Measurements from ENCODE around the gene HEXIM1. TPM values are rescaled to one million over a fixed set of nuclear protein-coding genes. Genes with fewer than 3 reads are reported as not detected.
"Not testable (repeated sequence)": the region's sequence is repeated elsewhere in the genome, so short reads cannot be mapped to it uniquely, and the experiment has no call there.

HEXIM1 gene
- total RNA-seq, 6 experiments from 2014 or later: 14.0 to 27.1 (median 19.6) TPM

DNA sequence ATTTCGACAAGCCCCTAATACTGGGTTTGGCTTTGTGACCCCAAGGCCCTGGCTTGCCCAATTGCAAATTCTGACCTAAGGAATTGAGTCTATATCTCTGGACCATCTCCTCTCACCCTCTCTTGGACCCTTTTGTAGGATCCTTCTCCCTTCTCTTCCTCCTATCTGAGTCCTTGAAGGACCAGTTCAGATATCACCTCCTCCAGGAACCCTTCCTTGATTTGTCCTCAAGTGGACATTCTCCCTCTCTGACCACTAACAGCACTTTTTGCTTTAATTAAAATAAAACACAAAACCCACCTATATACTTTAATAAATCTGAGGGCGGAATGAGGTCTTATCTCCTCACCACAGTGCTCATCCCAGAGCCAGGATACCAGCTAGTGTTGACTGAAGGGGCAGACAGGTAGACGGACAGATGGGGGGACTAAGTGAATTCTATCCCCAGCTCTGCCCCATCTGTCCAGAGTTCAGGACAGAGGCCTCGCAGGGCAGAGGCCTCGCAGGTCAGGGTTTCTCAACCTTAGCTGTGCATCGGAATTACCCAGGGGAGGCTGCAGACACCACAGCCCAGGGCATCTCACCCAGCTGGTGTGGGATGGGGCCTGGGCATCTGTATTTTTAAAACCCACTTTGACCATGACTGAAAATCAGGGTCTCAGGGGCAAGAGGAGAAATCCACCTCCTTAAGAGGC, 25.1 kb upstream of the HEXIM1 start:
- H3K27me3 ChIP-seq: no peaks in the 10 kb centered on the region
- intact Hi-C loops (cut with DNase I): loop anchor here (10.0 kb wide), 2 partner anchors 198 to 208 kb away; partner anchors contain the start of gene GFAP (in 1 of the 2)
- no peaks in the 10 kb centered on the region for H3K4me1 ChIP-seq
- H3K9me3 ChIP-seq: no peaks in the 10 kb centered on the region
- TF ChIP-seq POLR2A (IDR thresholded peaks at IDR 0.05): no peak
- TF ChIP-seq, protein P1, sequence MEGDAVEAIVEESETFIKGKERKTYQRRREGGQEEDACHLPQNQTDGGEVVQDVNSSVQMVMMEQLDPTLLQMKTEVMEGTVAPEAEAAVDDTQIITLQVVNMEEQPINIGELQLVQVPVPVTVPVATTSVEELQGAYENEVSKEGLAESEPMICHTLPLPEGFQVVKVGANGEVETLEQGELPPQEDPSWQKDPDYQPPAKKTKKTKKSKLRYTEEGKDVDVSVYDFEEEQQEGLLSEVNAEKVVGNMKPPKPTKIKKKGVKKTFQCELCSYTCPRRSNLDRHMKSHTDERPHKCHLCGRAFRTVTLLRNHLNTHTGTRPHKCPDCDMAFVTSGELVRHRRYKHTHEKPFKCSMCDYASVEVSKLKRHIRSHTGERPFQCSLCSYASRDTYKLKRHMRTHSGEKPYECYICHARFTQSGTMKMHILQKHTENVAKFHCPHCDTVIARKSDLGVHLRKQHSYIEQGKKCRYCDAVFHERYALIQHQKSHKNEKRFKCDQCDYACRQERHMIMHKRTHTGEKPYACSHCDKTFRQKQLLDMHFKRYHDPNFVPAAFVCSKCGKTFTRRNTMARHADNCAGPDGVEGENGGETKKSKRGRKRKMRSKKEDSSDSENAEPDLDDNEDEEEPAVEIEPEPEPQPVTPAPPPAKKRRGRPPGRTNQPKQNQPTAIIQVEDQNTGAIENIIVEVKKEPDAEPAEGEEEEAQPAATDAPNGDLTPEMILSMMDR (IDR thresholded peaks at IDR 0.05): no peak
- DNase-seq (no peak), ATAC-seq (no peak)
- no peaks in the 10 kb centered on the region for H3K36me3 ChIP-seq
- 68% methylated on average over 4 of the region's 6 CpGs for WGBS (ENCODE audit: insufficient coverage, low coverage, low lambda C conversion rate, missing lambda C conversion rate)
- H3K4me3 ChIP-seq: no peak overlapping the region
- no peak overlapping the region for H3K27ac ChIP-seq

DNA sequence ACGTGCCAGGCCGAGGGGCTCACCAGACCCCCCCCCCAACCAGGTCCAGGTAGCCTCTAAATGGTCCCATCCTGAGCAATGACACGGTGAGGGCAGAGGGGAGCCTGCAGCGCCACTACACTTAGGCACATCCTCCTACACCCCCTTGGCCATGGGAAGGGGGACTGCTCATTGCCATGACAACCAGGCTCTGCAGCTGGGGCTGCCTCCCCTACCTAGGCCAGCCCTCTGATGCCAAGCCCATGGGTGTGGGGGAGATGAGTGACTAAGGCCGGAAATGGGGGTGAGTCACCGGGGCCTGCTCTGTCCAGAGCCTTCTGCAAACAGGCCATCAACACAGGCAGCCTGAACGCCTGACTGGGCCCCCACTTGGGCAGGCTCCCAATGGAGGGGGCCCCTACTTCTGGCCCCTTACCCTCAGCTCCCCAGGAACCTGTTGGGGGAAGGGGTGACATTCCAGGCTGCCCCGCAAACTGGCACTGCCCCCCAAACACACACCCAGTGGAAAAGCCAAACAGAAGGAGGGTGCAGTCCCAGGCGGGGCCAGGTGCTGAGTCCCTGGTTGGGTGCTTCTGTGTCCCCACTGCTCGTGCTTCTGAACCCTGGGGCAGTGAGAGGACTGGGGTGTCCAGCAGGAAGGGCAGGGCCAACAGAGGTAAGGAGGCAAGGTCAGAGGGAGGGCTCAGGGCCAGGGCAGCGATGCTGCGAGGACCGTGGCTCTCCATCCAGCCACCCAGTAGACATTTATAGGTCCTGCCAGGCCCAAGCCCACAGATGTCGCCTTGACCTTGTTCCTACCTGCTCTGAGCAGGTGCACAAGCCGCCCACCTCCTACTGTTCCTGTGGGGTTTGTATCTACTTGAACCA, 24.1 kb upstream of the HEXIM1 start:
- Histone ChIP-seq H3K4me3 (no peak overlapping the region), H3K36me3 (no peaks in the 10 kb centered on the region), H3K27me3 (no peaks in the 10 kb centered on the region), H3K27ac (no peak overlapping the region), H3K9me3 (no peaks in the 10 kb centered on the region), H3K4me1 (no peaks in the 10 kb centered on the region)
- TF ChIP-seq, protein P1 (IDR thresholded peaks at IDR 0.05): no peak
- ATAC-seq (peak in 1 of 4 donors; percentile 55), DNase-seq (no peak)
- WGBS (ENCODE audit: insufficient coverage, low coverage, low lambda C conversion rate, missing lambda C conversion rate): 86% methylated on average over 6 of the region's 15 CpGs
- intact Hi-C loops (cut with DNase I): loop anchor here (10.0 kb wide), 2 partner anchors 199 to 209 kb away; partner anchors contain the start of gene GFAP (in 1 of the 2)

DNA sequence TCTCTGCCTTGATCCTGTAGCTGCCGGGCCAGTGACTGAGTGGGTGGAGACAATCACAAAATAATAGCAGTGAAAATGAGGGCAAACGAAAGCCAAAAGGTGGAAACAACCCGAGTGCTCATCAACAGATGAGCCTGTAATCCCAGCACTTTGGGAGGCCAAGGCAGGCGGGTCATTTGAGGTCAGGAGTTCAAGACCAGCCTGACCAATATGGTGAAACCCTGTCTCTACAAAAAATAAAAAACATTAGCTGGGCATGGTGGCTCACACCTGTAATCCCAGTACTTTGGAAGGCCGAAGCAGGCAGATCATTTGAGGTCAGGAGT, 23.5 kb upstream of the HEXIM1 start:
- WGBS (ENCODE audit: insufficient coverage, low coverage, low lambda C conversion rate, missing lambda C conversion rate): 84% methylated on average over 5 of the region's 5 CpGs
- H3K27me3 ChIP-seq, H3K27ac ChIP-seq, ATAC-seq, H3K36me3 ChIP-seq, H3K4me3 ChIP-seq, DNase-seq, H3K9me3 ChIP-seq, H3K4me1 ChIP-seq: not testable (repeated sequence)
- intact Hi-C loops (cut with DNase I): loop anchor here (10.0 kb wide), 2 partner anchors 200 to 210 kb away; partner anchors contain the start of gene GFAP (in 1 of the 2)

DNA sequence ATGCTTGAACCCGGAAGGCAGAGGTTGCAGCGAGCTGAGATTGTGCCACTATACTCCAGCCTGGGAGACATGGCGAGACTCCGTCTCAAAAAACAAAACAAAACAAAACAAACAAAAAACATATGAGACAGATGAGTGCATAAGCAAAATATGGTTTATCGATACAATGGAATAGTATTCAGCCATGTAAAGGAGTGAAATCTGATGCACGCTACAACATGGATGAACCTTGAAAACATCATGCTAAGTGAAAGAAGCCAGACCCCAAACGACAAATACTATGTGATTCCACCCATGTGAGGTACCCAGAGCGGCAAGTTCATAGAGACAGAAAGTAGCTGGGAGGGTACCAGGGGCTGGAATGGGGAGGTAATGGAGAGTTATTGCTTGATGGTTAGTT, 22.8 kb upstream of the HEXIM1 start:
- H3K36me3 ChIP-seq: no peaks in the 10 kb centered on the region
- no peak for DNase-seq
- ATAC-seq: no peak
- no peaks in the 10 kb centered on the region for H3K27me3 ChIP-seq
- no peaks in the 10 kb centered on the region for H3K4me1 ChIP-seq
- TF ChIP-seq, protein P1 (IDR thresholded peaks at IDR 0.05): no peak
- no peak for TF ChIP-seq POLR2A (IDR thresholded peaks at IDR 0.05)
- no peak overlapping the region for H3K27ac ChIP-seq
- intact Hi-C loops (cut with DNase I): loop anchor here (10.0 kb wide), 2 partner anchors 201 to 211 kb away; partner anchors contain the start of gene GFAP (in 1 of the 2)
- H3K4me3 ChIP-seq: no peak overlapping the region
- 95% methylated on average over 8 of the region's 8 CpGs for WGBS (ENCODE audit: insufficient coverage, low coverage, low lambda C conversion rate, missing lambda C conversion rate)
- H3K9me3 ChIP-seq: no peaks in the 10 kb centered on the region

DNA sequence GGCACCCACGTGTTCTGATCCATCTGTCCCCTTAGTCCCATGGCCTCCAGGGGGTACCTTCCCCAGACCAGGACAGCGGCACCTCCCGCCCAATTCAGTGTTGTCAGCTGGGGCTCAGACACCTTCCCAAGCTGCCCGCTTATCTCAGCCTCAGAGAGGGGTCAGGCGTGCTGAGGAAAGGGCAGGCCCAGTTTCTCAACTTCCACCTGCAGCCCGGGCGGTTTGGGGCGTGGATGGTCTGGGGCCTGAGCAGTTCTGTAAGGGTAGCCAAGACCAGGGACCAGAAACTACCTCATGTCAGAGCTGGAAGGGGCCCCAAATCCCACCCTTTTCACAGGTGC, 21.1 kb upstream of the HEXIM1 start:
- Histone ChIP-seq H3K4me3 (no peak overlapping the region), H3K27me3 (no peaks in the 10 kb centered on the region), H3K27ac (no peak overlapping the region), H3K36me3 (no peaks in the 10 kb centered on the region), H3K4me1 (peaks cover 0 to 7% (median 0%) of the 10 kb centered on the region in 4 donors), H3K9me3 (no peaks in the 10 kb centered on the region)
- DNase-seq (no peak), ATAC-seq (no peak)
- intact Hi-C loops (cut with DNase I): loop anchor here (10.0 kb wide), 2 partner anchors 202 to 212 kb away; partner anchors contain the start of gene GFAP (in 1 of the 2)
- 76% methylated on average over 2 of the region's 8 CpGs for WGBS (ENCODE audit: insufficient coverage, low coverage, low lambda C conversion rate, missing lambda C conversion rate)
- no peak for TF ChIP-seq POLR2A (IDR thresholded peaks at IDR 0.05)
- TF ChIP-seq, protein P1 (IDR thresholded peaks at IDR 0.05): no peak
